ENCODE measurements around the gene SSUH2. TPM values are rescaled to one million over a fixed set of nuclear protein-coding genes. Genes with fewer than 3 reads are reported as not detected.

Gene SSUH2
- total and polyA plus RNA-seq, 9 of the 15 experiments (the other 6 are each of a cell fraction or from before 2014, with no cell fraction given): 0.04 to 0.17 (median 0.04) TPM; not detected in 6

DNA sequence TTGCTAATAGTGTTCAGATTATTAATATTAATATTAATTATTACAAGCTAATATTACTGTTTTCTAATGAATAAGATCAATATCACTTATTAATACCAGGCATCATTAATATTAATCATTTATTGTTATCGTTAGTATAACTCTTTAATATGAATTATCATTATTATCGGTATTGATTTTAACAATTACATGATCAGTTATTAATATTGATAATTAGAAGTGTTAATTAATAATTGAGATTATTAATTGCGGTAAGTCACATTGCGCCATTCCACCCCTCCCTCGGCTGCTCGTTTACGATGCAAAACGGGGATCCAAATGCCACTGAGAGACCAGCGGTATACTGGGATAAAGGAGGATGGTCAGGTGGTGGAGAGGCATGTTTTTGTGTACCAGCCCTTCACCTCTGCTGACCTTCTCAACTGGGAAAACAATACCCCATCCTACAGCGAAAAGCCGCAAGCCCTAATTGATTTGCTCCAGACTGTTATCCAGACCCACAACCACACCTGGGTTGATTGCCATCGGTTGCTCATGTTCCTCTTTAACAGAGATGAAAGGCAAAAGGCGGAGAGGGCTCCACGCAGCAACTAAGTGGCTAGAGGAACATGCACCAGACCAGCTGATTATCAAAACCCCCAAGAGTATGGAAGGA, 28.6 kb upstream of the SSUH2 start (continued):
- TF ChIP-seq SAFB (IDR thresholded peaks at IDR 0.05; ENCODE audit: borderline replicate concordance, low read depth, low read length): peak; percentile 44; the same call in 1 of the 2 replicates
- TF ChIP-seq, protein P1, sequence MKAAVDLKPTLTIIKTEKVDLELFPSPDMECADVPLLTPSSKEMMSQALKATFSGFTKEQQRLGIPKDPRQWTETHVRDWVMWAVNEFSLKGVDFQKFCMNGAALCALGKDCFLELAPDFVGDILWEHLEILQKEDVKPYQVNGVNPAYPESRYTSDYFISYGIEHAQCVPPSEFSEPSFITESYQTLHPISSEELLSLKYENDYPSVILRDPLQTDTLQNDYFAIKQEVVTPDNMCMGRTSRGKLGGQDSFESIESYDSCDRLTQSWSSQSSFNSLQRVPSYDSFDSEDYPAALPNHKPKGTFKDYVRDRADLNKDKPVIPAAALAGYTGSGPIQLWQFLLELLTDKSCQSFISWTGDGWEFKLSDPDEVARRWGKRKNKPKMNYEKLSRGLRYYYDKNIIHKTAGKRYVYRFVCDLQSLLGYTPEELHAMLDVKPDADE (conservative IDR thresholded peaks at IDR 0.05; ENCODE audit: control insufficient read depth, low read depth, low read length): no peak

DNA sequence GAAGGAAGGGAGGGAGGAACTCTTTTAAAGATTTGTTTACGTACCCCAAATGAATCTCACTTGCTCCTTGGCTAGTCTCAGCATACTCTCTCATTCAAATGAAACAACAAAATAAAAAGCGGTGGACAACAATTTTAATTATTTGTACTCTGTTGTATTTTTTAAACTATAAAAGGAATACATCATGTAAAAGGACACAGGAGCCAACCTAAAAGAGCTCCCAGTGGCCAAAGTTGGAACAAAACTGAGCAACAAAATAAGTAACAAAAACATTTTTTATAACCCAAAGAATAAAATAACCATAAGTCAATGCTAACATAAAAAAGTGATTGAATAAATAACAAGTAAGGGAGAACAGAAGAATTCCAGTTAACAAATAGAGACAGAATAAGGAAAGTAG, 24.4 kb upstream of the SSUH2 start:
- no peak overlapping the region for H3K27ac ChIP-seq (ENCODE audit: extremely low read depth, low read depth, low read length)
- no peak for FAIRE-seq
- no peak overlapping the region for H3K9ac ChIP-seq (ENCODE audit: insufficient read depth in 1 of 2, low read depth in 2 of 2, low read length in 2 of 2)
- ChIA-PET CTCF (ENCODE audit: low intra/inter-chr PET ratio) (interaction anchor here (0.6 kb wide), 1 partner anchor 864 kb away, joined by 3 read pairs; no protein-coding TSS in a partner anchor), POLR2A (no interaction called here)
- H3K4me2 ChIP-seq (ENCODE audit: insufficient read depth, low read length): no peak overlapping the region
- H3K9me3 ChIP-seq (replicated peaks; ENCODE audit: control insufficient read depth, insufficient read depth, low read depth, low read length): no peaks in the 10 kb centered on the region
- no peak overlapping the region for H3K4me3 ChIP-seq
- ATAC-seq: no peak
- H2AFZ ChIP-seq (ENCODE audit: low read depth, low read length): no peak overlapping the region
- no peaks in the 10 kb centered on the region for H3K36me3 ChIP-seq (ENCODE audit: control insufficient read depth, insufficient read depth, low read length)
- intact Hi-C loops (cut with micrococcal nuclease): no loop called here
- in situ Hi-C loops (cut with MboI): no loop called here
- BruUV-seq (replicated peaks): no TSS peak
- no peak for DNase-seq (ENCODE audit: extremely low read depth in 1 of 4, low spot score in 3 of 4)
- no peak for TF ChIP-seq HNRNPL (IDR thresholded peaks at IDR 0.05; ENCODE audit: low read depth, low read length)
- TF ChIP-seq EGR1 (conservative IDR thresholded peaks at IDR 0.05): no peak
- TF ChIP-seq, protein P2, sequence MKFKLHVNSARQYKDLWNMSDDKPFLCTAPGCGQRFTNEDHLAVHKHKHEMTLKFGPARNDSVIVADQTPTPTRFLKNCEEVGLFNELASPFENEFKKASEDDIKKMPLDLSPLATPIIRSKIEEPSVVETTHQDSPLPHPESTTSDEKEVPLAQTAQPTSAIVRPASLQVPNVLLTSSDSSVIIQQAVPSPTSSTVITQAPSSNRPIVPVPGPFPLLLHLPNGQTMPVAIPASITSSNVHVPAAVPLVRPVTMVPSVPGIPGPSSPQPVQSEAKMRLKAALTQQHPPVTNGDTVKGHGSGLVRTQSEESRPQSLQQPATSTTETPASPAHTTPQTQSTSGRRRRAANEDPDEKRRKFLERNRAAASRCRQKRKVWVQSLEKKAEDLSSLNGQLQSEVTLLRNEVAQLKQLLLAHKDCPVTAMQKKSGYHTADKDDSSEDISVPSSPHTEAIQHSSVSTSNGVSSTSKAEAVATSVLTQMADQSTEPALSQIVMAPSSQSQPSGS (CRISPR knock-in tag; IDR thresholded peaks at IDR 0.05): no peak
- TF ChIP-seq, protein P3, sequence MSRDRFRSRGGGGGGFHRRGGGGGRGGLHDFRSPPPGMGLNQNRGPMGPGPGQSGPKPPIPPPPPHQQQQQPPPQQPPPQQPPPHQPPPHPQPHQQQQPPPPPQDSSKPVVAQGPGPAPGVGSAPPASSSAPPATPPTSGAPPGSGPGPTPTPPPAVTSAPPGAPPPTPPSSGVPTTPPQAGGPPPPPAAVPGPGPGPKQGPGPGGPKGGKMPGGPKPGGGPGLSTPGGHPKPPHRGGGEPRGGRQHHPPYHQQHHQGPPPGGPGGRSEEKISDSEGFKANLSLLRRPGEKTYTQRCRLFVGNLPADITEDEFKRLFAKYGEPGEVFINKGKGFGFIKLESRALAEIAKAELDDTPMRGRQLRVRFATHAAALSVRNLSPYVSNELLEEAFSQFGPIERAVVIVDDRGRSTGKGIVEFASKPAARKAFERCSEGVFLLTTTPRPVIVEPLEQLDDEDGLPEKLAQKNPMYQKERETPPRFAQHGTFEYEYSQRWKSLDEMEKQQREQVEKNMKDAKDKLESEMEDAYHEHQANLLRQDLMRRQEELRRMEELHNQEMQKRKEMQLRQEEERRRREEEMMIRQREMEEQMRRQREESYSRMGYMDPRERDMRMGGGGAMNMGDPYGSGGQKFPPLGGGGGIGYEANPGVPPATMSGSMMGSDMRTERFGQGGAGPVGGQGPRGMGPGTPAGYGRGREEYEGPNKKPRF (IDR thresholded peaks at IDR 0.05; ENCODE audit: low read depth, low read length): no peak
- no peak for TF ChIP-seq KLF1 (tag; IDR thresholded peaks at IDR 0.05)
- no peak for TF ChIP-seq GATAD2B (IDR thresholded peaks at IDR 0.05; ENCODE audit: borderline replicate concordance)
- H3K79me2 ChIP-seq (ENCODE audit: control insufficient read depth, insufficient read depth, low read length): no peaks in the 10 kb centered on the region
- H4K20me1 ChIP-seq (replicated peaks; ENCODE audit: control insufficient read depth, insufficient read depth, low read length): peaks cover 3% of the 10 kb centered on the region; the same call in 1 of the 2 replicates
- WGBS (ENCODE audit: insufficient coverage, low coverage, missing lambda C conversion rate): 0% methylated on average over 1 of the region's 2 CpGs
- peaks cover 13 to 32% of the 10 kb centered on the region in 2 experiments; a peak in 4 of 5 replicates for H3K27me3 ChIP-seq (ENCODE audit: control insufficient read depth in 2 of 2, insufficient read depth in 2 of 2, low read length in 2 of 2)
- H3K4me1 ChIP-seq (replicated peaks in 1 of 2; ENCODE audit: control insufficient read depth in 2 of 2, insufficient read depth in 2 of 2, low read length in 2 of 2): no peaks in the 10 kb centered on the region
- no peaks in the 10 kb centered on the region for H3K9me1 ChIP-seq (ENCODE audit: control insufficient read depth, insufficient read depth, low read length)

Data from K562 (cell line).